ENCODE results near the gene IMP3.

Gene IMP3

DNA sequence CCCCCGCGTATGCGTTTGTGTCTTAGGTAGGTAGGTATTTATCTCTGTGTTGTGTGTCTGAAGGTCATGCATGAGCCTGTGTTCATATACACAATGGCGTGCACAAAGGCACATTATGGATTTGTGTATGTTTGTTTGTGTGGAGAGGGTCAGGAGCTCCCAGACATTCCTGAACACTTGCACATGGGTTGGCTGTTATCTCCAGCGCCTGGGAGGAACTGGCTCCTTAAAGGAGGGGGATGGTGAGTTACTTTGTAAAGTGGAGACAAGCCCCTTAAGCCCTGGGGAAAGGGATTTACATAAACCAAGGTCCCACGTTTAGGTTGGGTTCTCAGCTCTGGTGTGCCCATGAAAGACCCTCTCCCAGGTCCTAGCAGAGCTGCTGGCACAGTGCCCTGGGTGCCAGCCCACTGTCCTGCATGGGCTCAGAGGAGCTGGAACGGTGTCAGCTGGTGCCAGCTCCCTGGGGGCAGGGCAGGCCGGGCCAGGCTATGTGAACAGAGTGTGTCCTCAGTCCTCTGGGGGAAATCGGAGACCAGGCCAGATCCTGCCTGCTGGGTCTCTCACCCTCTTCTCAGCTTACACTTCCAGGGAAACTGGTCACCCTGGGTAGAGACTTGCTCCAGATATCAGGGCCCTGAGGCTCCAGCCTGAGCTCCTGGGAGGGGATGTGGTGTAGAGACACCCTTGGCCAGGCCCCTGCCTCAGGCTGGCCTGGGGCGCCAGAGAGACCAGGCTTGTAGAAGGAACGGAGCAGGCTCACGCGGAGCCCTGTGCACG is 32.8 kb upstream of the IMP3 start:
- peak; percentile 86 for DNase-seq

DNA sequence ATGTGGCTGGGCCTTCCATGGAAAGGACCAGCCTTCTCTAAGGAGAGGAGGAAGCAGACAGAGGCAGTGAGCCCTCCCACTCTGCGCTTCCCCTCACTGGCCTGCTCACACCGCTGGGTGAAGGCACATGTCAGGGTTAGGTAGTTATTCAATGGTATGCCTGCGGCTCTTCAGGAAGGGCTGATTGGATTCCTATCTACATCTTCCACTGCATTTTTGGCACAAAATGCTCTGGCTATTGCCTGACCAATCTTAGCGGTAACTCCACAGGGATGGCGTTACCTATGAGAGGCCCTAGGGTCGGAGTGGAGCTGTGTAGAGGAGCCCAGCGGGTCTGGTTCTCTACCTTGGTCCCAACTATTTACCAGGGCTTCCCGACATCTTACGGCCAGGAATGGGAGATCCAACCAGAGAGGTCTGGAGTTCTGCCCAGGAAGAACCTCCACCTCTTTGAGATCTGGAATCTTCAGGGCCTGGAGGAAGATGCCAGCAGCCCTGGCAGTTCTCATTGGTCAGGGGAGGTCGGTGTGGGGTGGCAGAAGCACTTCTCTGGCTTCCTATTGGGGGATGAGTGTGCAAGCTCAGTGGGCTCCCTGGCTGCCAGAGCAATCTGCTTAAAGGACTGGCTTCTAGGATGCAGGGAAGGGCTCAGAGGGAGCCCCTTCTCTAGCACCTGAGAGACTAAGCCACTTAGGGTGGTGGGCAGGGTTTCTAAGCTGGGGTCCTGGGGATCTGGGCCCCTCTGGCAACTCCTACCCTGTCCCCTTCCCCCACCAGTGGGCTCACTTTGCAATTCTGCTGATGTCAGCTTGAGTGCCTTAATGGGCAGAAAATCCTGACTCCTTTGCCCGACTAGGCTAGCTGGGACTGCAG is 31.9 kb upstream of the IMP3 start:
- peak; percentile 36 for DNase-seq

DNA sequence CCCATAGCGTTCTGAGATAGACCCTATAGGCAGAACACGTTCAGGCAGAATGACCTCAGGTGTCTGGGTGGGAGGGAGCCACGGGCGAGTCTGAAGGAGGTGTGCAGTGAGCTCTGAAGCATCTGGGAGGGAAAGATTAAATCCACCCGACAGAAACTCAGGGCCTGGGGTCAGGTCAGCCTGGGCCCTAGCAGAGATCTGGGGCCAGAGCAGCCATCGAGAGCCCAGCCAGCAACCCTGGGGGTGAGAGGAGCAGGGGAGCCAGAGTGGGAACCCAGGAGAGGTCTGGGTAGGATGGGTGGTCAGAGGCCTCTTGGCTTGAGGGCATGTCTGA is 29.8 kb upstream of the IMP3 start:
- no peak for DNase-seq

DNA sequence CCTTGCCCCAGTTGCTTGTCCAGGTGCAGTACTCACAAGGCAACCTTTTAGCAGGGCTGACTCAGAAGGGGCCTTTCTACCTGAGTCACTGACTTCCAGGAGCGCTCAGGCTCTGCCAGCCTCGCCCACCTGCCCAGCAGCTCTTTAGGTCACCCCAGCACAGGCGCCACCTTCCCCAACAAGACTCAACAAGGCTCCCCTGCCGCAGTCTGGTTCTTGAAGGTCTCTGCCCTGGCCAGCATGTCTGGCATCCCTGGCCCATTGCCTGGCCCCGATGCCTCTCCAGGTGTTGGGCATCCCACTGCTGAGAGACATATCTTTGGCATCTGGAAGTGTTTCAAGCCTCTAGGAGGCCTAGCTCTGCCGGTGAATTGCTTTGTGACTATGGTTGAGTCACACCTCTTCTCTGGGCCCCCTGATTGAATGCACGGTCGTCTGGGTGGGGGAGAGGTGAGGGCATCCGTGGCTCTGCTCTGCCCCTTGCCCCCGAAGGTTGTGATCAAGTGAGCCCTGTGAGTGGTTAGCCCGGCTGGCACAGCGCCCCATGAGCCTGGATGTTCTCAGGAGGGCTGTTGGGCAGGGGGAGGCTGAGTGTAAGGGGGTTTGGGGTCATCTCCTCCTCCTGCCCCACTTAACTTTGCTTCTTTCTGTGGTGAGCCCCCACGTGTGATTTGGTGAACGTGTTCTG is 29.3 kb upstream of the IMP3 start:
- no peak for DNase-seq

DNA sequence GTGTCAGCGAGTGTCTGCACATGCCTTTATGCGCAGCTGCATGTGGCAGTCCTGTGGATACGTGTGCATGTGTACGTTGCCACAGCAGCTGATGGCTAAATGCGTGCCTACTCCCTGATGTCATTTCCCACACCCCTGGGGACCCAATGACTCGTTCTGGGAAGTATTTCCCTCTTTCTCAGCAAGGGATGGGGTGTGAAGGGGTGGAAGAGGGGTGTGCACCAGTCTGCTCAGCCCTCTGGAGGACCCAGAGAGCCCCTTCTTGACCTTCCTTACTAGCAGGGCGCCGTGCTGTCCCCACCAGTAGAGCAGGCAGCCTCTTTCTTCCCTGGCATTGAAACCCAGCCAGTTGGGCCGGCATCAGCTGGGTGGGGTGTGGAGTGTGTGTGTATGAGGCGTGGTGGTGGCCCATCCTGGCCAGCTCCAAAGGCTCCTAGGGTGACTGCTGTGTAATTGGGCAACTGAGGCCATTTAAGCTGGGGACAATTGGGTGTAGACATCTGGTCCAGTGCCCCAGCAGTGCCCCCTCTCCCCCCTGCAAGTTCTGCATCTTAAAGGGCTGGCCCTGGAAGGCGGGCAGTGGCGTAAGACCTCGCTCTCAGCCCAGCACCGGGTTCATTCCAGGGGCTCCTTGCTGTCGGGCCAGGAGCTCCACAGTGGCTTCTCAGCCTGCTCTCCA is 26.9 kb upstream of the IMP3 start:
- no peak for DNase-seq

DNA sequence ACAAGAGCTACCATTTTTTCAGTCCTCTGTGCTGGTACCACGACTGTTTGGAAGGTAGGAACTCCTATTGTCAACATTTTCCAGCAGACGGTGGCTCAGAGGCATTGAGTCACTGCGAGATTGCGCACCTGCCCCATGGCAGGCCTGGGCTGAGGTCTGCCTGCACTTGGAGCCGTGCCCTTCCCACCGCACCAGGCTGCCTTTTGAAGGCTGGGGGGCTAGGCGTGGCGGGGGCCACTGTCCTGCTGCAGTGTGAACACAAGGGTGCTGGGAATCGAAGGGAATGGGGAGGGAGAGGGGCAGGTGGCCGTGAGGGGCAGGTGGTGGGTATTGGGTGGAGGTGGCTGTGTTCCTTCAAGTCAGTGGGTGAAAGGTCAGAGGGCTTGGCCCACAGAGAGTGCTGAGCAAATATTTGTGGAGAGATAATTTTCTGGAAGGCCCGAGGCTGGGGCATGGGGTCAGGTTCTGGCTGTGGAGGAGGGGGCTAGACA is 24.0 kb upstream of the IMP3 start:
- DNase-seq, result no peak

DNA sequence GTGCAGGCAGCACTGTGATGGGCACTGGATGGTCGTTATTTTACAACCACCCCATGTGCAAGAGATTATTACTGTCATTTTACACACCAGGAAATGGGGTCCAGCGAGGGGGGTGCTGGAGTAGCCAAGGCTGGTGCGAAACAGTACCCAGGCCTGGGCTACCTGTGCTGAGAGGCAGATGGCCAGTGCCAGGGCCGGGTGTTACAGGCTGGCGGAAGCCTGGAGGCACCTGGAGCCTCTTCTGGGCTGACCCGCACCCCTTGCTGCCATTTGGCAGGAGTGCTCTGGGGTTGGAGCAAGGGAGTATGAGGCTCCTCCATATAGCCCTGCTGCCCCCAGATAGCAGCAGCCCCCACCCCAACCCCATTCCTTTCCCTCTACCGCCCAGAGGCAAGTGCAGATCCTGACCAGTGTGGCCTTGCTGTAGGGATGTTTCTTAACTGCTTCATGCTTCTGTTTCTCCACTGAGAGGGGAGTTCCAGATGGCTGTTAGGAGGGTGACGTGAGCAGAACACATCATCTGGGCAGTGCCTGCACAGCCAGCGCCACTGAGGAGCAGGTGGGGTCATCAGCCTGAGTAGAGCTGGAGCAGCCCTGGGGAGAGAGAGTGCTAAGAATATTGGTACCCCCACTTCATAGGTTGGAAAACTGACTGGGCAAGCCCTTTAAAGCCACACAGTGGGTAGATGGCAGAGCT is 22.9 kb upstream of the IMP3 start:
- no peak for DNase-seq

DNA sequence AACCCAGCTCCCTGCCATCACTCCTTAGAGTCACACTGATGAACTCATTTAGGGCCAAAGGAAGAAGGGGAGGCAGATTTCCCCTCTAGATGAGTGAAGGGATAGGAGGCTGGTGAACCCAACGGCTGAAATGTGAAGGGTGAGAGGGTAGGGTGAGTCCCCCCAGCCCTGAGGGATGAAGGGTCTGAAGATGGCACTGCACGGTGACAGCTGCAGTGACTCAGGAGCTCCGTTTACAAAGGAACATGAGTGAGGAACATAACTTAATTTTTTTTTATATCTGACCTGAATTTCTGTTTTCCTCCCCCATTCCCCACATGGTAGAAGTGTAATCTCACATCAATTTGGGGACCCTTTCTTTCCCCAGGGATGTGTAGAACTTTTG is 21.7 kb upstream of the IMP3 start:
- DNase-seq, result no peak

DNA sequence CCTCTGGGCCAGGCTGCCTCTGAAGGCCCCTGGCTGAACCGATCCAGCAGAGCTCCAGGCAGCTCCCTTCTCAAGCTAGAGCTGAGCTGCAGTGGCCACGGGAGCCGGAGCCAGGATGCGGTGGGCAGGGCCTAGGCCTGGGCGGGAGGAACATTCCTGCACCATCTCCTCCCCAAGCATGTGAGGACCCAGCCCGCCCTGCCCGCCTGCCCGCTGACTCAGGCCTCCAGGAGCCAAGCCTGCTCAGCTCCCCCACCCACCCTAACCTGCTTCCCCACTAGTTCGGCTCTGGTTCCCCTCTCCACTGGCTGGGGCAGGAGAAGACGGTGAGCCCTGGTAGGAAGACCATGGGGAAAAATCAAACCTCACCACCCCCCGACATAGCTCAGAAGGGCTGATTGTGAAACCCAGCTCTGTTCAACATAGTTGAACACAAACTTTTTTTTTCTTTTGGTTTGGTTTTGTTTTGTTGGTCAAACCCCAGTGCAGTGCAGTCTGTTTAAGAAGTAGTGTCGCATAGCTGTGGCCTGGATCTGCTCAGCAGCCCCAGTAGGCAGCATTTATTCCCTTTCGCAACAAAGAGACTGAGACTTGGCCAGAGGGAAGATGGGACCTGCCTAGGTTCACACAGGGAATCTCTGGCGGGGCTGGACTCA is 21.2 kb upstream of the IMP3 start:
- DNase-seq, result no peak

DNA sequence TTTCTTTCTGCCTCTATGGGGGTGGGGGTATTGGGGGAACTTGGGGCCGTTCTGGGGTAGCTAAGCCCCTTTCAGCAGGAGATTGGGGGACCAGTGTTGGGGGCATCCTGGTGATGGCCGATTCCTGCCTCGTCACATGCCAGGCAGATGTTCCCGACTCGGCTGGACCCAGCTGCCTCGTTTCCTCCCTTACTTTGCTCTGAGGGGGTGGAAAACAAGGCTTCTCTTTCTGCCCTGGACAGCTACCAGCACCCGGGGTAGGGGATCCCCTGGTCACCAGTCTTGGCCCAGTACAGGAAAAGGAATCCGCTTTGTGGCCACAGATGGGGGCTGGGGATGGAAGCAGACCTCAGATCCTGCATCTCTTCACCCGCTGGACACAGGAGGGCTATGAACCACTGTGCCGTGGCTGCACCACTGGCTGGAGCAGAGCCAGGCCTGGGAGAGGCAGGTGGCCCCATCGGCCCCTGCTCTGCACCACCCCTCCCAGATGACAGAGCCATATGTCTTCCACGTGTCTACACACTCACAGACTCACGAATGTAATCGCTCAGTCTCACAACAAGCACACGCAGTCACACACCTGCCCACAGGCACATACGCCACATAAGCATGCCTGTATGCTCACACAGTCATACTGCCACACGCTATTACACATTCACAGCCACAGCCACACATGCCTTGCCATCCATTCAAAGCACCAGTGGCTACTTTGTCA is 20.1 kb upstream of the IMP3 start:
- peak; percentile 76 for DNase-seq

DNA sequence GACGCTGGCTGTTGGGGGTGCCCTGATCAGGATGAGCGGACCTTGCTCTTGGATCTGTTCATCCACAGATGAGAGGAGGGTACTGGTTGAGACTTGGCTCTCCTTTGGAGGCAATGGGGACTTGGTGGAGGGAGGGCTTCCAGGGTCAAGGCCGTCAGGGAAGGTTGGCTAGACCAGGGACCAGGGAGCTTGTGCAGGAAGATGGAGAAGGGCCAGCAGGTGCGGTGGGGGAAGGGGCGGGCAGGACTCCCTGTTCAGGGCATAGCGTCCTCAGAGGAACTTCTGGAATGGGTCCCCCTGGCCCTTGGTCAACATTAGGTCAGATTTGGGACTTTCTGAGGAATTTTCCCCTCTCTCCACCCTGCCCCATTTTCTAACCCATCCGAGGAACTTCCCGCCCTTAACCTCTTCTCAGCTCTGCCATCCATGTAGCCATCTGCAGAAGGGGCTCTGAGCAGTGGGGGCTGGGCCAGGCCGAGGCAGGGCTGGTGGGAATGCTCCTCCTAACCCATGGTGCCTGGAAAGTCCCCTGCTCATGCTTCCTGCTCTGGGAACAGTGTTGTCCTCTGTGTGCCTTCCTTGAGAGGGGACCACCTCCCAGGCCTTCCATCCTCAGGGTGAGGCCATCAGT is 19.2 kb upstream of the IMP3 start:
- no peak for DNase-seq

DNA sequence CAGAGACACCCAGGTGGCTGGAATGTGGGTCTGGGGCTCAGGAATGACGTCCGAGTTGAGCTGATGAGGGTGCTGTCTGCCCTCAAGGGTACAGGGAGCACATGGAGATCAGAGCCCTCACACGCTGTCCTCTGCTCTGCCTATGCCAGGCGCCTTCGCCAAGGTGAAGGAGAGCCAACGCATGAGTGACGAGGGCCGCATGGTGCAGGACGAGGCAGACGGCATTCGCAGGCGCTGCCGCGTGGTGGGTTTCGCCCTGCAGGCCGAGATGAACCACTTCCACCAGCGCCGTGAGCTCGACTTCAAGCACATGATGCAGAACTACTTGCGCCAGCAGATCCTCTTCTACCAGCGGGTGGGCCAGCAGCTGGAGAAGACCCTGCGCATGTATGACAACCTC is 16.8 kb upstream of the IMP3 start:
- no peak for DNase-seq

DNA sequence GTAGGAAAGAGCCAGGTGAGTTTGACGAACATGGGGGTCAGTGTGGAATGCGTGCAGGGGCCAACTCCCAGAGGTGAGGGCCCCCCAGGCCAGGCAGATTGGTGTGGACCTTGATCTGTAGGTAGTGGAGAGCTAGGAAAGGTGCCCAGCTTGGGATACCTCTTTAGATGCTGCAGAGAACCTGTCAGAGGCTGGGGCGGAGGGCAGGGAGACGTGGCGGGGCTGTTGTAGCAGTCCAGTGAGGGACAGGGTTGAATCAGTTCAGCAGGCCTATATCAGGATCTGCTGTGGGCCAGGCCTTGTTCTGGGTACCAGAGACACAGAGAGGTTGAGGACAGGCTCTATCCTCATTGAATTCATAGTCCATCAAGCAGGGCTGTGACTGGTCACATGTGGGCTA is 16.3 kb upstream of the IMP3 start:
- DNase-seq, result no peak

DNA sequence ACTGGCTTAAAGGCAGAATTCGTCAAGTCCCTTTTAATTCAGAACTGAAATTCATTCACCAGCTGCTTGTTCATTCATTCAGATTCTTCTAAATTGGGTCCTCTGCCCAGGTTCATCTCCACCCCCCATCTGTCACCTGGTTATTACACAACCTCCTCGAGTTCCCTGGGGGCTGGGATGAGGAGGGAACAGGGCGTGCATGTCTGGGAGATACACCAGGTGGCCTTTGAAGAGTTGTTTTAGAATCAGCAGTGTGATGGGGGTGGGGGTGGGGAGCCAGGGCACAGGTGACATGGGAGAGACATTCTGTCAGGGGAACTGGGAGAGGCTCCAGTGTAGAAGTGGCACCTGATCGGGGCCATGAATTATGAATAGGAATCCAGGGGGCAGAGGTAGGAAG is 15.9 kb upstream of the IMP3 start:
- DNase-seq, result peak; percentile 36

DNA sequence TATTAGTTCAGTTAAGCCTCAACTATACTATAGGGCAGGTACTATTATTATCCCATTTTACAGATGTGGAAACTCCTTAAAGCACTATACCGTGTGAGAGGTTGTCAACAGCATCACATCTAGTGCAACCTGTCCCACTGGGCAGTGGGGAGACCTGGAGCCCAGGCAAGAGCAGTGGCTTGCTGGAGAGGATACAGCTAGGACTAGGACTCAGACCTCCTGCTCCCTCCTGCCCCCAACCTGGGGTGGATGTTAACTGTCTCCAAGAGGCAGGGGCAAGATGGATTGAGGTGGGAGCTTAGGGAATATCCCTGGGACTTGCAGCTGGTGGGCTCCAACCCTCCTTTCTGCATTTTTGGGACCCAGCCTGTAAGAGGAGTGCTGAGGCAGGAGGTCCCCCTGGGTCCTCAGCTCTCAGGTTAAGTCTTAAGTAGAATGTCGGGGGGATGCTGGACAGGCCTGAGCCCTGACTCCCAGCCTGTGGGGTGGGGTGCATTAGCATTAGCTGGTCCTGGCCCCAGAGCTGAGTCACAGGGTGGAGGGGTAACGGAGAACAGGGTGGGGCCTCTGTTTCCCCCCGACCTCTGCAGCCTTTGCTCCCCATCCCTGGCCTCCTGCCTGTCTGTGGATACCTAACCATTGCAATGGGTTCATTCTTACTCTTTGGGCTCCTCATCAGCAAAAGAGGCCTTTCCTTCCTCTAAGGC is 14.3 kb upstream of the IMP3 start:
- DNase-seq, result no peak

DNA sequence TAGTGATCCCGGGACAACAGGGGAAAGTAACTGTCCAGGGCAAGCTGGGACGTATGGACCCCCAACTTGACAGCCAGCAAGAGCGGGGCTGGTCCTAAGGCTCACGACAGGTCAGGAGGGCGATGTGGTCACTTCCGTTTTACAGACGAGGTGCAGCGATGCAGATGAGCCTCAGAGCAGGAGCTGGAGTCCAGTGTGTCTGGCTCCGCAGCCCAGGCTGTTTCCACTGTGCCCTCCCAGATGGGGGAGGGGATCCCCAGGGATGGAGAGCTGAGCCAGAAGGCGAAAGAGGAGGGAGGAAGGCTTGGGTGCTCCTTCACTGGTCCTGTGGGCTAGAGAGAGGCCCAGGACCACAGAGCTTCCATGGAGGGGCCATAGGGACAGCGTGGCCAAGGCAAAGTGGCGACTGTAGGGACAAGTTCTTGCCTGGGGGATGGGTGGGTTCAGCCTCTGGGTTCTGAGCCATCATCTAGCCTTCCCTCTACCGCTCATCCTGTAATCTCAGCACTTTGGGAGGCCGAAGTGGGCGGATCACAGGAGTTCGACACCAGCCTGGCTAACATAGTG is 13.4 kb upstream of the IMP3 start:
- no peak for DNase-seq

DNA sequence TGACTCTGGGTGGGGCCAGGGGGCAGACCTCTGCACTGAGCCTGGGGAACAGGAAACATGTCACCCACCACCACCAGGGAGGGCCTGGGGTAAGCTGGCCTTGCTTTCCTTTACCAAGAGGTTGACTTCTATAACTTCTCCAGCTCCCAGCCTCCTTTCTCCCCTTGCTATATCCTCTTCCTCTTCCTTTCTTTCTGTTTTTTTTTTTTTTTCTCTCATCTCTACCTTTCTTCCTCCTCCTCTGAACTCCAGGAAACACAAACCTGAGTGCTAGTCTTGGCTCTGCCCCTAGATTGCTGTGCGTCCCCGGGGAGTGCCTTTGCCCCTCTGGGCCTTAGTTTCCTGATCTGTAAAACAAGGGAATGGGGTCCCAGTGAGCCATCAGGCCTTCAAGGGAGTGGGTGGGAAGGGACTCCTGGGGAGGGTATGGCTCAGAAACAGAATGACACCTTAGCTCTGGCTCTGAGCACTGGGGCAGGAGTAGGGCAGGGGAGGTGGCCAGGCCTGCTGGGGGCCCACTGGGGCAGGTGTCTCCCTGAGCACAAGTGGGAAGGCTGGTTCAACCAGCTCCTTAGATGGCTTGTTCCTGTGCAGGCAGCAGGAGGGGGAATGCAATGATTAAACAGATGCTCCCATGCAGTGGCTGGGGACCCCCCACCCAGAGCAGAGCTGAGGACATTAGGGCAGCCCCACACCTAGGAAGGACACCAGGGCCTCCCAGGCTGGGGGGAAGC is 12.0 kb upstream of the IMP3 start:
- DNase-seq, result no peak

DNA sequence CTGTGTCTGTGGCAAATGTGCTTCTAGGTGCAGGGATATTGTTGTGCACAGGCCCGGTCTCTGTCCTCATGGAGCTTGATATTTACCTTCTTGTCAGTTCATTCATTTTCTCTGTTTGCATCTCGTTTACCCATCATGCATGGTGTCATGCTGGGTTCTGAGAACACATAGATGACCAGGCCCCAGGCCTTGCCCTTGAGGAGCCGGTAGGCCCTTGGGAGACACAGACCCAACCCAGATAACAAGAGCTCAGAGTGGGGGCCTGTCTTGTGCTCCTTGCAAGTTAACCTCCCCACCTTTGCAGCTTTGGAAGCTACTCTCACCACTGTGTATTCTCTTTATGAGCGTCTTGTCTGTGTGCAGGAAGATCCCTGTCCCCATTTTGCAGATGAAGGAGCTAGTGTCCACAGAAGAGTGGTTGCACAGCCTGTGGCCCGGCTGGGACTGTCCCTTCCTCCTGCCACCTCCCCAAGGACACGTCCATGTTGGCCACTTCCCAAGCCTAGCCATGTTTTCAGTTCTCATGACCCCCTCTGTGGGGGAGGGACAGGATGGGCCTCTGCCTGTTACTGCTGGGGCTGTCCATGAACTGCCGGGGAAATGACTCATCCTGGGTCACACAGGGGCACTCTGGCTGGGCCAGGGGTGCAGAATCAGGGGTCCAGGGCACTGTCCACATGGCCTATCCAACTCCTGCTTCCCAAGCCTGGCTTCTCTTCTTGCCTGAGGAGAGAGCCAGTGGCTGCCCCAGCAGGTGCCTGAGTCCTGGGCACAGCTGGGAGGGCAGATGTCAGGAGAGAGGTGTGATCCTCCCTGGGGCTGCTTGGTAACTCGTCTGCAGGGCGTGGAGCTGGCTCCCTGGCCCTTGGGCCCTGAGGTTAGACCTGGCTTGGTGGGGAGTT is 11.1 kb upstream of the IMP3 start:
- peak; percentile 19 for DNase-seq

Data from NCI-H82 (cell line).